ENCODE data around the gene DPP4. TPM values are rescaled to one million over a fixed set of nuclear protein-coding genes. Genes with fewer than 3 reads are reported as not detected.

The DPP4 gene
- total RNA-seq, 1 donor from 2014 or later: 3.8 TPM

DNA sequence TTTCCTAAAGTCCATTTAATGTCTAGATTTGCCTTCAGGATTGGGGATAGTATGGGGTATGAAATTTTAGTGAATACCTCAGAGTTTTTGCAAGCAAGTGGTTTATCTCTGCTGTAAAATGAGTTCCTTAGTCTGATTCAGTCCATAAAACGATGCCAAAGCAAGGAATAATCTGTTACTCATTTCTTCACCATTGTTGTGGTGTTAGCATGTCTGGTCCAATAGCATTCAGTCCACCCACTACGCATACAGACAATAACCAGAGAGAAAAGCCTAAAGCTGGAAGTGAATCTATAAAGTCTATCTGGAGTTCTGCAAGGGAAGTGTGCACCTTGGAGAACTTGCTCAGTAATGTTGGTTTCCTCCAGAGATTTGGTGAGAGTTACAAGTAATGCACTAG lies 12.9 kb upstream of the DPP4 start:
- DNase-seq (ENCODE audit: extremely low read depth, low read depth, low spot score): no peak

DNA sequence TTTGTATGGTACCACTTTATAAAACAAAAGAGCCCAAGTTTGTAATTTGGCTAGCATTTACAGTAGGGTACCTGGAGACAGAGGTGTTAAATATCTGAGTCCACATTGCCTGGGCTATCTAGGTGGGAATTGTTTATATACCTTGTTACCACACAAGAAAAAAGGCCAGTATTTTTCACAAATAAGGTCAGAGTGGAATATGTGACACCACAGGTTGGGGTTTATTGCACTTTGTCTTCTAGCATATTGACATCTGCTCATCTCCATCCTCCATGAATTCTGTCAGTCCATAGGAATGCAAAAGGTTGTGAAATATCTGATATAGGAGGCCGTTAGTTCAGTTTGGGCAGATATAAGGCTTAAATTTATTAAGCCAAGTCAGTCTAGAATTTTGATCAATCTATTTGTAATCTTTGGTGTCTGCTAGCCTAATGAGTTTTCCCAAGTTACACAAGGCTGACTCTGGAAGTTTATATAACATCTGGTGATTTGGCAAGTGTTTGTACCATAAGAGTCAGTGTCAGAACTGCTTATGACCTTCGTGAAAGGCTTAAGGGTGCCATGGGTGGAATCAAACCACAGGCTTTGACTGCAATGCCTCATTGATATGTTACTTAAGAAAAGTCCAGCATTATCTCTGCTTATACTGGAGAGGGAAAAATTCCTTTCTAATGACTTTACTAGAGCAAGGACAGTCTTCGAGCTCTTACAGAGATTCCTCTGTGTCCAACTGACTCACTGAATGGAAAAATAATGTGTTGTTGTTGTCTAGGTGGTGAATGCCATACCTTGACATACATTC lies 11.3 kb upstream of the DPP4 start:
- no peak for DNase-seq (ENCODE audit: extremely low read depth, low read depth, low spot score)

DNA sequence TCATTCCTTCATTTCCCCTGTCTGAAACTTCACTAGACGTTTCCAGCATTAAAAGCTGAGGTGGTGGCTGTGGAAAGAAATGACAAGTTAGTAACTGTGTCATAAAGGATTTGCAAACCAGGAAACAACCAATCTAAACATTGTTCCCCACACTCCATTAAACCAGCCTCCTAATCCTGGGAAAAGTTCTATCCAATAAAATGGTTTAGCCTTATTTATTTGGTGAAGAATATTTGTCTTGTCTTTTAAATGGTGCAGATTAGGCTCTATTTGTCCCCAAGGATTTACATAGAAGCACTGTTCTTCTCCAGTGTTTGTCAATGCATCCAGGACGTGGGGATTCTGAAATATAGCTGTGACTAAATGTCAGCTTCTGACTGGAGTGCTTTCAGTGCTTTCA lies 10.5 kb upstream of the DPP4 start:
- no peak for DNase-seq (ENCODE audit: extremely low read depth, low read depth, low spot score)

DNA sequence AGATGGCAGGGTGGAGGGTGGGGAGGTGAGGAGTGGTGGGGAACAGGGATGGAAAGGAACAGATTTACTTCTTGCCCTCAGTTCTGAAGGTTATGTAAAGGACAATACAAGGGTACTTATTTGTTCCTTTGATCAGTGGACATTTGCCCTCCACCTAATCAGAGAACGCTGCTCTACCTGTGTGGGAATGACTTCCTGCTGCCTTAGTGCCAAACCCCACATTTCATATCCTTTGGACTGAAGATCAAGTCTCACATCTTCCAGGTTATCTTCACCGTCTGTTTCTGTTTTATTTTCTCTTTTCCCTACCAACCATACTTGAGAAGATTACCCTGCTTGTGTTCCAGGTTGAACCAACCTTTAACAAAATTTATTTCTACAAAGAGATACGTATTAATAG lies 8.7 kb upstream of the DPP4 start:
- DNase-seq (ENCODE audit: extremely low read depth, low read depth, low spot score): no peak

DNA sequence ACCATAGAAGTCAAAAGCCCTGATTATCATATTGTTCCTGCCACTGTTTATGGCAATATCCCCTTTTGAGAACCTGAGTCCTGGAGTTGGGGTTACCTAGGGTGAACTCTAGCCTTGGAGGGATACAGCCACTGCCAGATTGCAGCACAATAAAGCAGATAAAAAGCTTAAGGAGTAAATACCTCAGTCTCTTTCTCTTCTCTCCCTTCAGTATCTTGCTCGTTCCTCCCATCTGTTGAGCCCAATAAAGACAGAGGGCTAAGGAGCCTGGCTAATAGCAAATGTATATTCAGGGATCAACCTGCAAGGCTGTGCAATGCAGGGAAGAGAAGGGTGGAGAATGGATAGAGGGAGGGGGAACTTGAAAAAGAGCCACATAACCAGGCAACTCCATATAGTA lies 8.0 kb upstream of the DPP4 start:
- no peak for DNase-seq (ENCODE audit: extremely low read depth, low read depth, low spot score)

DNA sequence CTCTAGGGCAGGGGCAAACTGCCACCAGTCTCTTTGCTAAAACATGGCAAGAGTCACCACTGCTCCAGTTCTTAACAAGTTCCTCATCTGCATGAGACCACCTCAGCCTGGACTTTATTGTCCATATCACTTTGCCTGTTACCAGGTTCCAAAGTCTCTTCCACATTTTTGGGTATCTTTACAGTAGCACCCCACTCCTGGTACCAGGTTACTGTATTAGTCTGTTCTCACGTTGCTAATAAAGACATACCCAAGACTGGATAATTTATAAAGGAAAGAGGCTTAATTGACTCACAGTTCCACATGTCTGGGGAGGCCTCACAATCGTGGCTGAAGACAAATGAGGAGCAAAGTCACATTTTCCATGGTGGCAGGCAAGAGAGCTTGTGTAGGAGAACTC lies 5.5 kb upstream of the DPP4 start:
- DNase-seq (ENCODE audit: extremely low read depth, low read depth, low spot score): no peak

DNA sequence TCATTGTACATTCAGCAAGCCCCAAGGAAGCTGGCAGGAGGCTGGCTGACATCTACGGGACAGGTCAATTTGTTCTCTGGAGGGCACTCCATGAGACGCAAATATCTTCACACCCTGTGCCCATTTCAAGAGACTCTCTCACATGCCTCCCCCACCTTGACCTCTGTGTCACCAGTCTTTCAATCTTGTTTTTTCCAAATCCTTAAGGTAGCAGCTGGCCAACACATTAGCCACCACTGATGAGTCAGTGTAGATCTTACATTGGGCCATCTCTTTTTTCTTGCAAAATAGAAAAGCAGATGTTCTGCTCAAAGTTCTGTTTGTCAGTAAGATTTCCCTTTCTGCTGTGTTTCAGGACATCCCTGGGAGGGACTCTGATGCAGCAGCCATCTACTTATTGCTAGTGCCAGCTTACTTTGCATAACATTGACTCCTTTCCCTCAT lies 1.7 kb upstream of the DPP4 start:
- no peak for DNase-seq (ENCODE audit: extremely low read depth, low read depth, low spot score)

DNA sequence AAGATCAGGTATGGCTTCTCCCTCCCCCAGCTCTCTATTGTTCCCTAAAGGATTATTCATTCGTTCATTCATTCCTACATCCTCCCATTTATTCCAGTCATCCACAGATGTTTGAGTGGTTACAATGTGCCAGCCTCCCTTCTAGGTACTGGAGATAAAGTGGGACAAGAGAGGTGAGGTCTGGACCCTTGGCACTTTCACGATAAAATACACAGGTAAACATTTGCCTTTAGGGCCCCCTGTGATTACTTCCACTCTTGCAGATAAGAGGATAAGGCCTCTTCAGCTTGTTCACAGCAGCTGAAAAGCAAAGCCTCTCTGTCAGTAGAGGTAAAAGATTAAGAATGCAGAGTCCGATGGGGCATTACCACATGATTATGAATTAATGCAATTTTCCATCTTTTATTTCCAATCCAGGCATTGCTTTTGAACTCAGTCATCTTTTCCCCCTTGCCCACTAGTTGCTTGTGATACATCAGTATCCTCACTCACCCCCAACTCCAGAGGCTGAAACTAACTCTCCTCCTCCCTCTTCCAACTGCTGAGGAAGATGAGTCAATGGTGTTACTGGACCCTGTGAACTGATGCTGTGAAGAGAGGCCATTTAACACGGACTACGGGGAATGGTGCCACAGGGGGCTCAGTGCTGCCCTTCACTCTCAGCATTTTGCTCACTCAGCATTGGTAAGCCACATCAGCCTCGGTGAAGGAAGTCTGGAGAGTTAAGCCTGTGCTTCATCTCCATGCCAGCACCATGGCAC lies 1.1 kb upstream of the DPP4 start:
- no peak for DNase-seq (ENCODE audit: extremely low read depth, low read depth, low spot score)

DNA sequence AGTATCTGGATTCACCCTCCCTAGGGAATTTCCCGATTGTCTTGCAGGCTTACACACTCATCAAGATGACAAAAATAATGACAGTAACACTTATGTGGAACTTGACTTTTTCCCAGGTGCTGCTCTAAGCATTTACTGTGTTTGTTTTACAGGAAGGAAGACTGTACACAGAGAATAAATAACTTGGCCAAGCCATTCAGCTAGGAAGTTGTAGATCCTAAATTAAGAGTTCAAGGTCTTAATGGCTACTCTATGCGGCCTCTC lies 549 bp upstream of the DPP4 start:
- DNase-seq (ENCODE audit: extremely low read depth, low read depth, low spot score): no peak

DNA sequence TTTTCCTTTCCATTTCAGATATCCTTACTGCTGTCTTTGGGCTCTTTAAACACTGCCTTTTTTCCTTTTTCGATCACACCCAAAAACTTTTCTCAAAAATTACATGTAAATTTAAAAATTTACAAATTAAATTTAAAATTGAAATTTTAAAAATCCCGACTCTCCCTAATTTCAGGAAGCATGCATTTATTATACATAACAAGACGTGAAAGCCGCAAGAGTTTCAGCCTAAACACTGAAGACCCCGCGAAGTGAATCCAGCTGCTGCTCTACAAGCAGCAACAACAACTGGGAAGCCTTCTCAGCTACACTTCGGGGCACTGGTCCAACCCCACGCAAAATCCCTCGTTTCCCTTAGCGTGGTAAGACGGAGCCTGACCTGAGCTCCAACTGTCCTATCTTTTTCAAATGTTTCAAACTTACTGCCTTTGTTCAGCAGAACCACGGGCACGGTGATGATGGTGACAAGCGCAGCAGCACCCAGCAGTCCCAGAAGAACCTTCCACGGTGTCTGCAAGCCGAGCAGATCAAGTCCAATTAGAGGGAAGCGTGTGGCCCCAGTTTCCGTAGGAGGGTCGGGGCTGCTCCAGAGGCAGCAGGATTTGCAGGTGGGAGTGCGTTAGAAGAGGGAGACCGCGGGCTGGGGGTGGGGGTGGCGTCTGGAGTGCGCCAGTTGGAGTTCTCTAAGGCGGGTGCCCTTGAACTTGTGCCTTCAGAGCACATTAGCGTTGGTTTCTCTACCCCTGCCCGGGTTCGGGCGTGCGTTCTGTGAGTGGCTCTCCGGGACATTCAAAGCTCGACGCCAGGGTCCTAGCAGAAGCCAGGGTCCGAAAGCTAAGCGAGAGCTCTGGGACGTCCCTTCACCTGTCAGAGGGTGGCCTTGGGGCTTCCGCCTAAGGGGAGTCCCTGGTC lies 783 bp downstream of the DPP4 start:
- no peak for DNase-seq (ENCODE audit: extremely low read depth, low read depth, low spot score)

DNA sequence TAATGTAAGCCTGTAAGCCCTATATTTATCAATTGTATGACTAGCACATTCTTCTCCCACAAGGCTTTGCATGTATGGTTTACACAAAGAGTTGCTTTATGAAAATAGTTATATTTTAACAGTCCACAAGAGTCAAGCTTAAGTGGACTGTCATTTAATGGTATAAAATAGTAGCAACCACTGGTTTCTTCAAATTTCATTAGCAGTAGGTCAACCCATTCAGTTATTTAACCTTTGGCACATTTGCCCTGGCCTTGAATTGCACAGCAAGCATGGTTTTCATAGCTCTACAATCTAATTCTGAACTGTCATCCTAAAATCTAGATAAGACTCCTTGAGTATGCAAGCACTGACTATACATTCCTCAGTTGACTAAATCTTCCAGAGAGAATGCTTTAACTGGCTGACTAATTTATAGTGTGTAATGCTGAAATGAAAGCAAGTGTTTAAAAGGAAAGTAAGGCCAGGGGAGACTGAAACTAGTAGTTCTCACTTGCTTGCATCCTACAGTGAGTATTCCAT lies 1.8 kb downstream of the DPP4 start:
- DNase-seq (ENCODE audit: extremely low read depth, low read depth, low spot score): no peak

DNA sequence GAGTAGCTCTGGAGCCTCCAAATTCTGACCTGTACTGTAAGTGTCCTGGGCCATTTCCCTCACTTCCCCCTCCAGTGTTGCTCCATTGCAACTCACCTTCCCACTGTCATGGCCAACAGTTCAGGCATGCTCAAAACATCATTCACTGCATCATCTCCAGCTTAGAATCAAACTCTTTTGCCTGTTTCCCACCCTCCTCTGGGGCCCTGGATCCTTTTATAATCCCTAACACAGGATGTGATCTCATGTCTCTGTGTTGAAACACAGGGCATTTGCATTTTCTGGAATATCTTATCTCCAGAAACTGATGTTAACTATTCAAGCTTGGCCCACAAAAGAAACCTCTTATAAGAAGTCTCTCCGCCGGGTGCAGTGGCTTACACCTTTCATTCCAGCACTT lies 3.0 kb downstream of the DPP4 start:
- no peak for DNase-seq (ENCODE audit: extremely low read depth, low read depth, low spot score)

DNA sequence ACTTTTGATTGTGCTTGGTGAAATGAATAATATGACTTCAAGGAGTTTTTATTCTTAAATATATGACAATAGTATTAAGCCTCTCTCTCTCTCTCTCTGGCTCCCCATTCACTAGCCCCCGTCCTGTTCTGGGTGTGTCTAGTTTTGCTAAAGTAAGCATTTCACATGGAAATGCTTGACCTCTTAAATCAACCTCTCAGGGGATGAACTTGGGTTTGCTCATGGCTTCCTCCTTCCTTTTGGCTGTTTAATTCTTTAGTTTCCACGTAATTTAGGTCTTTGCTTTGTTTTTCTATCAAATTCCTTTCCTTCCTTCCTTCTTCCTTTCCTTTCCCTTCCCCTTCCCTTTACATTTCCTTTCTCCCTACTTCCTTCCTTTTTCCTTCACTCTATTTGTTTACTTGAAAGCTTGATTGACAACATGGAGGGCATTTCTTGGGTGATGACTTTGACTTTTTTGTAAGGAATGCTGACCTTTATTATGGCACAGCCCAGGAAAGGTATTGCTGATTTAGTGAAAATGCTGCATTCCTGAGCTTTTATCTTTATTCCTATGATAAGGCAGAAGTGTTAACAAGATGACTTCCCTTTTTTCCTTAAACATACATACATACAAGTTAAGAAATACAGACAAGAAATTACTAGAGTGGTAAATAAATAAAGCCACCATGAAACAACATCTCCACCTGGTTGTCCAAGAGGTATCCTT lies 3.6 kb downstream of the DPP4 start:
- no peak for DNase-seq (ENCODE audit: extremely low read depth, low read depth, low spot score)

DNA sequence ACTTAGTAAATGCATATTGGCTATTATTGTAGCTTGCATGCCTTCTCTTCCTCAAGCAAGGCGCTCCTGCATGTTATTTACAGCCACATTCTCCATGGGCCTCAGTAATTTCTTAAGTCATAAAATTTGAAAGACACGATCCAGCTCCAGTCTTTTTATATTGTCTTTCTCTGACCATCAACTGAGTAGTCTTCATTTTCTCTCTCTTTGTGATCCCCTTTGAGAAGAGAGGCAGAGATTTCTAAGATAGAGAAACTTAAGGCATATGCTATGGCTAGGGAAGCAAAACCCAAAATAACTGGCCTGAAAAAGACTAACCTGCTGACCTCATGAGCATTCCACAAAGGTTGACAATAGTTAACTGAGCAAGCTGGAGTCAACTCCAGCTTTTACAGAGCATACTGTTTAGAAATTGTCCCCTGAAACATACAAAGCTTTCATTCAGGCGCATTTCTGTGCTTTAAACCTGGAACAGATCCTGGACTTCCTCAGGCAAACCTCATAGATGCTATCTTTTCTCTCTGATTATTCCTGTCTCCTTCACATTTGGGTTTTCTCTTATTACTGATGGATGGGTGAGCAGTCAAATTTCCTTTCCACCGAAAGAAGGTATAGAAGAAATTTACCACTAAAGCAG lies 4.6 kb downstream of the DPP4 start:
- no peak for DNase-seq (ENCODE audit: extremely low read depth, low read depth, low spot score)

DNA sequence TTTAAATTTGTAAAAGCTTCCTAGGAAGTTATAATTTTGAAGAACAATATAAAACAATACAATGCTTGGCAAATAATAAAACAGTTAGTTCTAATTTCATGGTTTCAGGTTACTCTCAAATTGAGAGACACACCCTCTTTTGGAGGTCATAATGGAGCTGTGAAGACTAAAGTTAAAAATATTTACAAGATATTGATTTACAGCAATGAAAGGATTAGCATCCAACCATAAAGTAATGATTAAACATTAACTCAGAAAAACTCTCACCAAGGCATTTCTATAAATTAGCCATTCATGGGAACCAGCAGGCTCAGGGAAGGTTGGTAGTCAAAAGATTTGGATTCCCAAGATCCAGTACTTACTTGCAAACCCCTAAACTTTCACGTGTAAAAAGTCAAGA lies 6.4 kb downstream of the DPP4 start:
- no peak for DNase-seq (ENCODE audit: extremely low read depth, low read depth, low spot score)

DNA sequence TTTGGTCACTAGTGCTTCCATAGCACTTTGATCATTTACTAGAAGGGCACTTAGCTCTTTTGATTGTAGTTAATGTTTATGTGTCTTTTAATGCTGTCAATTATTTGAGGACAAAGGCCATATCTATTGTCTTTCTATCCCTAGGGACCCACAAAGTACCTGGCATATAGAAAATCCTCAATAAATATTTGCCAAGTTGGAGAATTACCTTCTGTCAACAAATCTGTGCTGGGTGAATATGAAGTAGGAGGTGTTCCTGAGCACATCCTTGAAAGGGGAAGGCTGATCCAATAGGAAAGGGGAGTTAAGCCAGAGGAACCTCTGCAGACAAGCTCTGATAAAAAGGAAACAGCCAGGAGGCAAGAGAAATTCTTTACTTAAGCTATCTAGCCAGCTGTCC lies 8.2 kb downstream of the DPP4 start:
- no peak for DNase-seq (ENCODE audit: extremely low read depth, low read depth, low spot score)

DNA sequence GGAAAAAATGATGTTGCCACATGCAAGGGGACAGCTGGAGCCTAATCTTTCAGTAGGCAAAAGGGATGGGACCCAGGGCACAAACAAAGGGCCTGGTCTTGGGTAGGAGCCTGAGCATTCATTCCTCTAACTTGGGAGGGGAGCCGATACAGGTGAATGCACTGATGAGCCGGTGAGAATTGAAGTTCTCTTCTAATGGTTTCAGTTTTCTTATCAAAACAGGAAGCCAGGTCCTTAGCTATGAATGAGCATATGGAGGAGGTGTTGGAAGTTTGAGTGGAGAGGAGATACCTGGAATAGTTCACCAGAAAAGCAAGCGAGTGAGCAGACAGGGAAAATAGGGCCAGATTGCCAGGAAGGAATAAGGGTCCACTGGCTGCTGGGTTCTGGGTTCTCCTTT lies 10.1 kb downstream of the DPP4 start:
- DNase-seq (ENCODE audit: extremely low read depth, low read depth, low spot score): no peak

DNA sequence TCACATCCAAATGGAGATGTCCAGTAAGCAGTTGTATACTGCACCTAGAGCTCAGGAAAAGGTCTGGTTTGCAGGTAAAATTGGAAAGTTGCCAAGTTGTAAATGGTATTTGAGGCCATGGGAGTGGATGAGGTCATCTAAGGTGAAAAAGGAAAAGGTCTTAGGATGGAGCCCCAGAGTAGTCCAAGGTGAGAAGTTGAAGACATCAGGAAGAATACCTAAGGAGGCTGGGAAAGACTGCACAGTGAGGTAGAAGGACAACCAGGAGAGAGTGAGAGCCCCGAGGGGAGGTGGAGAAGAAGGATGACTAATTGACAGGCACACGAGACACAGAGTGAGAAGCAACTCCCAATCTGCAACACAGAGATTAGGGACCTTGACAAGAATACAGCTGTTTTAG lies 10.7 kb downstream of the DPP4 start:
- DNase-seq (ENCODE audit: extremely low read depth, low read depth, low spot score): no peak

DNA sequence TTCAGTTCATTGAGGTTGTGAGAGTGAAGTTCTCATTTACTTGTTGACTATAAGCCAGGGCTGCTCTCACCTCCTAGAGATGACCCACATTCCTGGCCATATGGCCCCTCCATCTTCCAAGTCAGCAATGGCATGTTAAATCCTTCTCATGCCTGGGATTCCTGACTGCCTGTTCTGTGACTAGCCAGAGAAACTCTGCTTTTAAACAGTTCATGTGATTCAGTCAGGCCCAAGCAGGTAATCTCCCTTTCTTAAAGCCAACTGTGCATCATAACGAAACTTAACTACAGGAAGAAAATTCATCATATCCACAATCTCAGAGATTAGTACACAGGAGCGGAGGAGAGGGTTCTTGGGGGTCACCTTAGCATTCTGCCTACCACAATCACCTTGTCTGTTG lies 11.5 kb downstream of the DPP4 start:
- DNase-seq (ENCODE audit: extremely low read depth, low read depth, low spot score): no peak

DNA sequence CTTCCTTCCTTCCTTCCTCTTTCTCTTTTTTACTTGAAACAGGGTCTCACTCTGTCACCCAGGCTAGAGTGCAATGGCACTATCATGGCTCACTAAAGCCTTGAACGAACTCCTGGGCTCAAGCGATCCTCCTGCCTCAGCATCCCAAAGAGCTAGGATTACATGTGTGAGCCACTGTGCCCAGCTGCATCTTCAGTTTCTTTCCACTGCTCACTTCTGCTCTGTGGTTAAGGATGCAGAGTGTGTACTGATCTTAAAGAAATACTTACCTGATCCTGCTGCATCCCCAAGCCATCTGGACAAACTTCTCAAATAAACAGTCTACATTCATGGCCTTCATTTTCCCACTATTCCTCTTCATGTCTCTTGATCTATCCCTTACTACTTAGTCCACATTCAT lies 13.0 kb downstream of the DPP4 start:
- DNase-seq (ENCODE audit: extremely low read depth, low read depth, low spot score): no peak
